ENCODE results near the gene COLEC12.
"Not testable (repeated sequence)": the region's sequence is repeated elsewhere in the genome, so short reads cannot be mapped to it uniquely, and the experiment has no call there.

The COLEC12 gene

DNA sequence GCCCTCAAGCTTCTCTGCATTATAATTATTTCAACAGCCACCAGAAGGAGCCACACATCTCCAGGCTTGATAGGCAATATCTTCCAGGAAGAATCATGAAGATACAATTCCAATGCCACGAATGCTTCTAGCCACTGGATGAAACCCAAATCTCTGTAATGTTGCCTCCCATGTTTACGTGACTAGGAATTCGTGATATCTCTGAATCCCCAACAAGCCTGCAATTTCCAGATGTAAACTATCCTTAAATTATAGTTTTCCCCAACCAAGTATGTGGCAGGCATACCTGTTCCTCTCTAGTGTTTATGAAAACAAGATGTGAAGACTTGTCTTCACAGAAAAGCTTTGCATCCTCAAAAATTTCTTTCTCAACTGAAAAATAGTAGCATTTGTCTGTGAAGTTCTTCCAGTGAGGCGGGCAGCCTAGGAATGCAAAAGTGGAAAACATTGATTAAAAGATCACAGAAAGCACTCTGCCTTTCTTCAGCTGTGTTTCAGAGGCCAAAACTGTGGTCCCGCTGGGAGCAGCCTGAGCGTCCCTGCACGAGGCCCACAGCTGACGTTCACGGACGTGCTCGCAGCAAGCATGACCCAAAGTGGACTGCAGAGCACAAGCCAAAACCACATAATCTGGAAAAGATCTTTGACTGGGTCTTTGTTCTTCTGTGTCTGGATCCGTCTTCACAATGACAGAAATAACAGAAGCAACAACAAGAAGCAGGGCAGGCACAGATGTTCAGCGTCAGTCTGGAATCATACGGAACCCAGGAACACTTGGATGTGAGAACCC lies 167.6 kb downstream of the COLEC12 start:
- in situ Hi-C loops (cut with MboI; ENCODE audit: low sequenced_read_pairs): no loop called here

DNA sequence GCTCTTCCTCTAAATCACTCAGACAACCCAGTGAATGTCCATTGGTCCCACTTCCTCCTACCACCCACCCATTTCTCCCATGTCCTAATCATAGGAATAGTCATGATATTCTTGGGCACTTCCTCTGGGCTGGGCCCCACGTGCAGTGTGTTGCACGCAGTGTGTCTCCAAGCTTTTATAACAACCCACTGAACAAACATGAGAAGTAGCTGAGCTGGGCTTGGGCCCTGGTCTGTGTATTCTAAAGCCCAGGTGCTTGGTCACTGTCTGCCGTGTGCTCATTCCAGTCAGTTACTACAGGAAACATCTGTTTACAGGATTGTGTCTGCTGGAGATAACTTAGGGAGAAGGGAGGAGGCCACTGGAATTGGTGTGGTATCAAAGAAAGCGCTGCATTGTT lies 168.5 kb downstream of the COLEC12 start:
- in situ Hi-C loops (cut with MboI; ENCODE audit: low sequenced_read_pairs): no loop called here

DNA sequence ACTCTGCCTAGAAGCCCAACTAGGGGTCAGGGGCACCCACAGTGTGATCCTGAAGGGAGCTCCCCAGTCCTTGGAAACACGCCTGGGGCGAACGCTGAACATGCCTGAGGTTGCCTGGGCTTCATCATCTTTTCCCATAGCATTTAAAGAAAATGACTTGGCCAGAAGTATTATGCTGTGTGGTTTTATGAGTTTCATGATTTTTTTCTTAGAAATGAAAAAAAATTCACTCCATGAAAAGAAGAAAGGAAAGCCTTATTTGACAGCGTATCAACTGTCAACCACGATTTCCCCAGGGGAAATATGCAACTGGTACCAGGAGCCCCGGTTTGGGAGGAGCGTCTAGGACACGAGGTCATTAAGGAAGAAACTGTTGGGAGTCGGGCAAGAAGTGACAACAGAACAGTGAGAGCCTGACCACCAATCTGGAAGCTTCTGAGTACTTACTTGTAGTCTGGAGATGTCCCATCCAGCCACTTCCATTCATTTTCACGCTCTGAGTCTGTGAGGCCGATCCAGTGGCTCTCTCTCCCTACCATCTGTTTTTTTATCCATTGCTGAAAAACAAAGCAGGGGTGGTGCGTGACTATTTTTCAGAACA lies 169.2 kb downstream of the COLEC12 start:
- in situ Hi-C loops (cut with MboI; ENCODE audit: low sequenced_read_pairs): no loop called here

DNA sequence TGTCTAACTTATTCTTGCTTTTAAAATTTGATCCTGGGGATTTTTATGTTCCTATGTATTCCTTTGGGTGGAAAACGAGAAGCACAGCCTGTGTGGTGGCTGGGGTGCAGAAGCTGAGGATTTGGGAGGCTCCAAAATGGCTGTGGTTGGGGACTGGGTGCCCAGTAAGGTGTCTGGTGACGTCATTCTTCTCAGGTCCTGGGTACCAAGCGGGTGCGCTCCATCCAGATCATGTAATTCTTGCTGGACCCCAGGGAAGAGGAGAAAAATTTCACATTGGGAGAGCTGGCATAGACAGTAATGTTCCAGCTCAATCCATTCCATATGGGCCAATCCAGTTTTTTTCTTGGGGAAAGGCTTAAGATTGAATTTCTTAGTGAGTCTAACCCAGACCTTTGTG lies 171.6 kb downstream of the COLEC12 start:
- in situ Hi-C loops (cut with MboI; ENCODE audit: low sequenced_read_pairs): no loop called here

DNA sequence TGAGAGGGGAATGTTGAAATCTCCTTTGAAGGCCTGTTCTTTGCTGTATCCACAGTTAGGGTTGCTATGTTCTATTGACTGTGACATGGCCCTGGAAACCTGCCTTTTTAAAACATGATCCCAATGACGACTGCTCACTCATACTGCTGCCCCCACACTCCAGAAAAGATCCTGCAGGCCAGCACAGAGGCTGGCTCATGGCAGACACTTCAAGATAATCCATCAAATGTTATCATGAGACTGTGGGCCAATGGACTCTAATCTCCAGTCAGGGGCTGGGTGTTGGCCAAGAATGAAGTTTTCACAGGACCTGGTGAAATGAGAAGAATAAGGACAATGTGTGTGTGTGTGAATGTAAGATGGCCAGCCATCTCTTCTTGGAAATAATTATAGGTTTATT lies 173.7 kb downstream of the COLEC12 start:
- in situ Hi-C loops (cut with MboI; ENCODE audit: low sequenced_read_pairs): no loop called here

DNA sequence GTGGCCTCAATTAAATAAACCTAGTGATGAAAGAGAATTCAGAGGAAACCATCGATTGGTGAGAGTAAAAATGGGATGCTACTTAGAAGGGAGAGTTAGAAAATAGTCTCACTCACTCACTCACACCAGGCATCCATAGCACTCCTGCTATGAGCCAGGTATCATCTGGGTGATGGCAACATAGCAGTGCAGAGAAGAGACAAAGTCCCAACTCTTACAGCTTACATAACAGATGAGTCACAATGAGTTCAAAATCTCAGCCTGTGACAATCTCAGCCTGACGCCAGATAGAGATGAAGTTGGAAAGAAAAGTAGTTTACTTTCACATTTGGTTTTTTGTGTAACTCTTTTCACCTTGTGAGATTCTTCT lies 177.3 kb downstream of the COLEC12 start:
- in situ Hi-C loops (cut with MboI; ENCODE audit: low sequenced_read_pairs): no loop called here

DNA sequence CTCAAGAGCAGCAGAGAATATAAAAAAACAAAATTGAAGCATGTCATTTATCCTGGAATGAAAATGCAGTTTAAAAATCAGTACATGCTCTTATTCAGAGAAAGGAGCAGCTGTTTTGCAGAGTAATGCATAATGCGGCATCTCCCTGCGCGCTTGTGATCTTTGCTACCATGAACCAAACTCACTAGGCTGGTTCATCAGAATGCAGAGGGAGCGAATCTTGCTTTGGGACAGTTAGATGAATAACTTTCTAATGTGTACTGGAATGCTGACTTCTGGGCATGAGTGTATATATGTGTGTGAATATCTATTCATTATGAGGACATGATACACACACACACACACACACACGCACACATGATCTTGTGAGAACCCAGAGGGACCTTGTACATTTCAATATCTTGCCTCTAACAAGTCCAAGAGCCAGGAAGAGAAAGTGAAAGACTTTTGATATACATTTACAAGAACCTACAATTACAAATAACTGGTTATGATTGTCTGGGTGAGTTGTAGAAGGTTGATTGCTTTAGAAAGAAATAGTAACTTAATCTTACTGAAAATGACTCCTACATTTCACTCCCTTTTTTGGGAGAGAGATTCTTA lies 178.5 kb downstream of the COLEC12 start:
- in situ Hi-C loops (cut with MboI; ENCODE audit: low sequenced_read_pairs): no loop called here

DNA sequence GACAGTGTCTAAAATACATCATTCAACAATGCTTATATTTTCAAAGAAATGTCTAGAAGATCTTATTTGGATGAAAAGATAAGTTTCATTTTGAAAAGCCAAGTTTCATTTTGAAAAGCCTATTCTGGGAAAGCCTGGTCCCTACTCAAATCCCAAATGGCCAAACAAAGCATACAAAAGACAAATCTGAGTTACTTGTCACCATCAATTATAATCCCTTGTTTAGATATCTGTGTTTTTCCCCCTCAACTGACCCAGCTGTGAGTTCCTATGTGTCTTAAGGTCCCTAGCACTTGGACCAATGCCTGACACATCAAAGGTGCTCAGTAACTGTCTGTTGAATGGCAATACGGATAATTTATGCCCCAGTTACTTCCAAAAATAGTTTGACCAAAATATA lies 180.3 kb downstream of the COLEC12 start:
- in situ Hi-C loops (cut with MboI; ENCODE audit: low sequenced_read_pairs): no loop called here

DNA sequence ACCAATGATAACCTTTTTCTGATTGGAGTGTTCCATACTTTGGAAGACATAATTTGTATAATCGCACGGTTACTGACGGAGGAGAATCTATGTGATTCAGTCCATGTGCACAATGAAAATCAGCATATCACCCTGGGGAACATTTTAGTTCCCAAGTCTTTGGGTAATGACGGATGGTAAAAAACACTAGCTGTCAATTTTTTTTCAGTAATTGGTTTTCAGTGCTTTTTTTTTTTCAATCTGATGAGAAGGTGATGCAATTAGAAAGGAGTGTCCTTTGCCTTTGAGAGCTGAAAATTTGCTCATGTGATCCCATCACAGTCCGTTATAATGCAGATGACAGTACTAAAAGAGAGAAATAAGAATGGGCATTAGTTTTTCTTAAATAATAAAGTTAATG lies 180.8 kb downstream of the COLEC12 start:
- in situ Hi-C loops (cut with MboI; ENCODE audit: low sequenced_read_pairs): no loop called here

DNA sequence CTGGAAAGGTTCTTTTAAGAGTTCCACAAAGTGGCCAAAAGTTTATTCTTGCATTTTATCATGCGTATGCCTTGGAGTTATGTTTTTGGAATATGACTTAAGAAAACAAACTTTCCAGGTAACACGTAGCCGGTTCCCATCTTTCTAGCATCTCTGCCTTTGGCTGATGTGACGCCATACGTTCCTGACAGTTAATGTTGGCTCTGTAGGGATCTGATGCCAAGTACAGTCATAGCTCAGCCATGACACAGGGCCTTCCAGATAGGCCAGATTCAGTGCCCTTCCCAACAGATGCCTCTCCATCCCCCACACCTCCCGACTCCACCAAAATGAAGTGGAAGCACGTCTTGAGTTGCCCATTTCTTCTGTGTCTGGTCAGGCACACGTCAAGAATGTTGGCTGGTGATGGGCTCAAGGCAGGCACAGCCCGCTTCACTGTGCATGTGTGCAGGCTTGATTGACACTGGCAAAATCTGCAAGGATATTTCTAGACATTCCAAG lies 181.7 kb downstream of the COLEC12 start:
- in situ Hi-C loops (cut with MboI; ENCODE audit: low sequenced_read_pairs): no loop called here

DNA sequence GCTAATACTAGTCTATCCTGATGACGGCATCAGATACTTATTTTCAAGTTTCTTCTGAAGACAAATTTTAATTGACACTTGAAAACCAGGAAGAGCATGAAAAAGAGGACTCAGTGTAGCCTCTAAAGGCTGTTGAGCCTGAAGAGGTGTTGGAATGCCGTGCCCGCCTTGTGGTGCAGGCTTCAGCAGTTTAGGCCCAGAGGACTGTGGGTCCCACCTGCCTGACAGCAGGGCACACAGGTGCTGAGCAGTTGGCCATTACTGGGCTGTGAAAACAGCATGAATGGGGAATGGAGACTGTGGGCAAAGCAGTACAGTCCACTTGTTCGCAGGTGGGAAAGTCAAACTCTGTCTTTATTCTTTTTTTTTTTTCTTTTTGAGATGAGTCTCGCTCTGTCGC lies 182.9 kb downstream of the COLEC12 start:
- in situ Hi-C loops (cut with MboI; ENCODE audit: low sequenced_read_pairs): no loop called here

DNA sequence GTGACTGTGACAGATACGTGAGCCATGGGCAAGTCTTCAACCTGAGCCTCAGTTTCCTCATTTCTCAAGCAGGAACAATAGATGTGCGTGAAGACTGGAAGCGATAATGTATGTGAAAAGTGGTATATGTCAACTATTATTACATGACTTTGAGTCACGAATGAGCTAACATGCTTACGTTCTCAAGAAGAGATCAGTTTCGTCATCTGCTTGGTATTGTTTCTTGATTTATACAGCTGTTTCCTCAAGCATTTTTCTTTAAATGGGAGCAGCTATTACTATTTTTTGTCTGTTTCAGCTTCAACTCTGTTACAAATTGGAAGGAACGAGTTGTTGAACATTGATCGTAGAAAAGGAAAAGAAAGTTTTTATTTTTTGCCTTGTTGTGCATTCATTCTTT lies 184.1 kb downstream of the COLEC12 start:
- in situ Hi-C loops (cut with MboI; ENCODE audit: low sequenced_read_pairs): no loop called here

DNA sequence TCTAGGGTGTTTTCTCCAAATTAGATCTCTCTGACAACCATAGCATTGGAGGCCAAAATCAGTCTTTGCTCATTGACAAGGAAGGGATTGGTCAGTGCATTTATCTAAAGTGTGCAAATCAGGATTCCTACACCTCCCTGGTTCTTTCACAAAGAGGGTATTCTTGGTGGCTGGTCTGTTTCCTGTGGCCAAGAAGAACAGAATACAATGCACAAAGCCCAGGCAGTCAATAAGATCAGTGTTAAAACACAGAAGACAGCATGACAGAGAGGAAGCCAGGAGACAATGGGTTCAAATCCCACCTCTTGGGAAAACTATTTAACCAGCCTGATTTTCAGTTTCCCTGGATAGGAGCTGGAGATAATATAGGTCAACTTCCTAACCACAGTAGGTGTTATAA lies 186.6 kb downstream of the COLEC12 start:
- in situ Hi-C loops (cut with MboI; ENCODE audit: low sequenced_read_pairs): no loop called here

DNA sequence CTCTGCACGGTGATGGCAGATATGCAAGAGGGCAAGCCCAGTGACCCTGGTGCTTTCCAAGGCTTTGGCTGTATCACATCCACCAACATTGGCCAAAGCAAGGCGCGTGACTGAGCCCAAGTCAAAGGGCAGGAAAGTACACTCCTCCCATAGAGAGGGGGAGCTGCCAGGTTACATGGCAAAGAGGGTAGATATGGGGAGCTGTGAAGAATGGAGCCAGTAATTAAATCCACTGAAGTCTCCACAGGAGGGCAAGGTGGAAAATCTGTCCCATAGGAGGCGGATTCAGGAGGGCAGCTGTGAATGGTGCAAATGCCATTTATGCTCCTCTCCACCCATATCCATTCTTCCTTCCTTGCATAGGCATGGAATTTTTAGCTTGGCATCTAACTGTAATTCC lies 188.1 kb downstream of the COLEC12 start:
- in situ Hi-C loops (cut with MboI; ENCODE audit: low sequenced_read_pairs): no loop called here

DNA sequence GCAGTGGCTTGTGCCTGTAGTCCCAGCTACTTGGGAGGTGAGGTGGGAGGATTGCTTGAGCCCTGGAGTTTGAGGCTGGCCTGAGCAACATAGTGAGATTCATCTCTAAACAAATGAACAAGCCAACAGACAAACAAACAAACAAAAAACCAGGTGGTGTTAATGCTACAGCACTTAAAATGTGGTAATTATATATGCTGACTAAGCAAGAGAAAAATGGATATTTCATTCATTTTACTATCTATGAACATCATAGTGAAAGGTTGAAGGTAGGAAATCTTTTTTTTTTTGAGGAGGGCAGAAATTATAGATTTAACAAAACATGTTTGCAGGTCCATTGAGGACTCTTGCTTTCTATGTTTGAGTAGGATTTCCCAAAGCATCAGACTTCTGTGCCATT lies 190.5 kb downstream of the COLEC12 start:
- in situ Hi-C loops (cut with MboI; ENCODE audit: low sequenced_read_pairs): no loop called here

DNA sequence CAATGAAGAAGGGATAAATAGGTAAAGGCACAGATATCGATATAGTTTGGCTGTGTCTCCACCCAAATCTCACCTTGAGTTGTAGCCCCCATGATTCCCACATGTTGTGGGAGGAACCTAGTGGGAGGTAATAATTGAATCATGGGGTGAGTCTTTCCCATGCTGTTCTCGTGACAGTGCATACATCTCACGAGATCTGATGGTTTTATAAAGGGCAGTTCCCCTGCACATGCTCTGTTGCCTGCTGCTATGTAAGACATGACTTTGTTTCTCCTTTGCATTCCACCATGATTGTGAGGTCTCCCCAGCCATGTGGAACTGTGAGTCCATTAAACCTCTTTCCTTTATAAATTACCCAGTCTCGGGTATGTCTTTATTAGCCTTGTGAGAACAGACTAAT lies 192.4 kb downstream of the COLEC12 start:
- in situ Hi-C loops (cut with MboI; ENCODE audit: low sequenced_read_pairs): not testable (repeated sequence)

DNA sequence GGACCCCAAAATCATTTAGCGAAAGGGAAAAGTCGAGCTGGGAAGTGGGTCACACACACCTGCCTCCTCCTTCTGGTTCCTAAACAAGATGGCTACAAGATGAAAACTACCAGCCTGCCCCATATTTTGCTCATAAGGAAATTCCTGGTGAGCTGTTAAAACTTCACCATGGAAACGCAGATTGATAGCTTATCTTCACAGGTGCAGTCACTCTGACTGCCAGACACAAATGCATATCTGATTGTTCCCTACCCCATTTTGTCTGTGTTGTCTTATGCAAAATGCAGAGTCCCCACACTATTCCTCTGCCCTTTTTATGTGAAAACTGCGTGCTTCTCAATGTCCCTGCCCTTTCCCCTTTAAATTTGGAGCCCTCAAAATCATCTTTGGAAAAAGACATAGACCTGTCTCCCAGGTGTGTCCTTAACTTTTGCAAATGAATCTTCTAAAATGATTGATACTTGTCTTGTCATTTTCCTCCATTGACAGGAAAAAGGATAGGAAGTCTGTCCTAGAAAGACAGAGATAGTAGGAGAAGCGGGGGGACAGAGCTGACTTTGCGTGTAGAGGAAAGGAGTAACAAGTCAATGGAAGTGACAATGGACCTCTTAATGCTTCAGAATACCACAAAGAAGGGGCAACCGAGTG lies 193.8 kb downstream of the COLEC12 start:
- in situ Hi-C loops (cut with MboI; ENCODE audit: low sequenced_read_pairs): no loop called here

DNA sequence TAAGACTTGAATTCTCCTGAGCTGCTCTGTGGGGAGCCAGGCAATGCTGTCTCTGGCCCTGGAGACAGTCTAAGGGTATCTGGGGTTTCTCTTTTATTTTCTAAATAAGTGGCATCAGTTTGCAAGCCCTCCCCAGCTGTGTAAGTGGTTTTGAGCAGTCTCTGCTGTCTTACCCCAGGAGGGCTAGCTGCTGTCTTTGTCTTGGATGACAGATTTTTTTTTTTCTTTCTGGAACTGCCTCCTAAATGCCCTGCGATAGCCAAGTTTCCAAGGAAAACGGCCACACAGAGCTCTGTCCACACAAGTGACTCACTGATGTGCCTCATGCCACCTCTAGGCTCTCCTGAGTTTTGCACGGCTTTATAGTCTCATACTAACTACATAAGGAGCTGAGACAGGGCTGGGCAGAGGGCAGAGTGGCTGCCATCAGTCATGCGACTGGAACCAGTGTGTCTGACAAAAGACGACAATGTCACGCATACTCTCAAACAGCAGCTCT lies 195.4 kb downstream of the COLEC12 start:
- in situ Hi-C loops (cut with MboI; ENCODE audit: low sequenced_read_pairs): no loop called here

DNA sequence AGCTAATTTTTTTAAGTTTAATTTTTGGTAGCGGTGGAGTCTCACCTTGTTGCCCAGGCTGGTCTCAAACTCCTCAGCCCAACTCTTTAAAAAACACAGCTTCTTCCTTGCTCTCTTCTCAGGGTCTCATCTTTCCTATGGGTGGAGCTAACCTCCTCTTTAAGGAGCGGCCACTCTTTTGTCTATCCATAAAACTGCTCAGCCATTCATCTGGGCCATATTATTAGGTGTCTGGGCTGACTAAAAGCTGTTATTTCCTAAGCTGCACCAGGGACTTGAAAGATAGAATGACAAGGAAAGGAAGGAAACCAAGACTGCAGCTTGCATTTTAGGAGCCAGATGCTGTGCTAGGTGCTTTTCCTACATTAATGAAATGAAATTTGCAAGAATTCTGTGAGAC lies 196.9 kb downstream of the COLEC12 start:
- in situ Hi-C loops (cut with MboI; ENCODE audit: low sequenced_read_pairs): no loop called here

DNA sequence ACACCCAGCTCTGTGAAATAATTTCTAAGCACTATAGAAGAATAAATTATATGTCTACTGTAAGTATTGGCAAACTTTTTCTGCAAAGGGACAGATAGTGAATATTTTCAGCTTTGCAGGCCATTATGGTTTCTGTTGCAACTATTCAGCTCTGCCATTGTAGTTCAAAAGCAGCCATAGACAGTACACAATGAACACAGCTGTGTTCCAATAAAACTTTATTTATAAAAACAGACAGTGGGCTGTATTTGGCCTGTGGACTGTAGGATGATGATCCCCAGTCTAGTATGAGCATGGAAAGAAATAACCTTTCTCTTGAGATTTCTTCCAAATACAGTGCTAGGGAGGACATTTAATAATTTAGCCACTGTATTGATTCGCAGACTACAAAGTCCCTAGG lies 197.5 kb downstream of the COLEC12 start:
- in situ Hi-C loops (cut with MboI; ENCODE audit: low sequenced_read_pairs): no loop called here

DNA sequence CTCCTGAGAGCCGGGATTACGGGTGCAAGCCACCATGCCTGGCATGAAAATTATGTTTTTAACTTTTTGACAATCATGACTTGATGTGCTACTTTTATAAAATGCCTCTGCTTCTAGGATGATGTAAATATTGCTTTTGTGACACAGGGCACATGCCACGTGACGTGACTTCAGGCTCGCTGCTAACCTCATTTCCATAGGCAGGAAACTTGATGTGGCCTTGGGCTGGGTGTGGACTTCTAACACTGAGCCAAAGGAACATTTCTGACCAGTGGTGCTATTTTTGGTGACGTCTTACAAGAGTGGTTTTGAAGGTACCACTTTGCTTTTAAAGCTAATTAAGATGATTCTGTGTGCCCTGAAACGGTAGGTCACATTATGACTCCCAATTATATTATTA lies 198.4 kb downstream of the COLEC12 start:
- in situ Hi-C loops (cut with MboI; ENCODE audit: low sequenced_read_pairs): no loop called here

DNA sequence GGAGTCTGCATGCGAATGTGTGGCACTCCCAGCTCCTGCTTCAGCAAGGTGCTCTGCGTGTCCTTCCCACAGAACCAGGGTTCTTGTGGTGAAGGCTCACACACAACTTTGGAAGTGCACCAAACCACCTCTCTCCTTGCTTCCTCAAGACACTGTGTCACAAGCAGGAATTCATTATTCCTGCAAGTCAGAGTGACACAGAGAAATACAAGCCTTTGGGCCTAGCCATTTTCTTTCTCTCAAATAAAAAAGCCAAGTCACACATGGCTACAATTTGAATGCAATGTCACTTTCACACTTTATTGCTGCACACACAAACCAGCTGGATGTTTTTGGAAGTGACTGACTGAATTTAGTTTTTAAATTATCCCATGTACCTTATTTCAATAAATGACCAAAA lies 202.6 kb downstream of the COLEC12 start:
- in situ Hi-C loops (cut with MboI; ENCODE audit: low sequenced_read_pairs): no loop called here
